GM18508 (cell line): ENCODE data around the gene ADGRD1.
"Not testable (repeated sequence)": the region's sequence is repeated elsewhere in the genome, so short reads cannot be mapped to it uniquely, and the experiment has no call there.

Experiments used
- ATAC-seq: cut with Tn5 transposase; IDR thresholded peaks from one replicate; pipeline ENCODE4 v1.9.1; 2021; ENCODE audit warnings: moderate number of reproducible peaks; ENCODE audit not compliant: insufficient read depth, unreplicated experiment

Gene ADGRD1

DNA sequence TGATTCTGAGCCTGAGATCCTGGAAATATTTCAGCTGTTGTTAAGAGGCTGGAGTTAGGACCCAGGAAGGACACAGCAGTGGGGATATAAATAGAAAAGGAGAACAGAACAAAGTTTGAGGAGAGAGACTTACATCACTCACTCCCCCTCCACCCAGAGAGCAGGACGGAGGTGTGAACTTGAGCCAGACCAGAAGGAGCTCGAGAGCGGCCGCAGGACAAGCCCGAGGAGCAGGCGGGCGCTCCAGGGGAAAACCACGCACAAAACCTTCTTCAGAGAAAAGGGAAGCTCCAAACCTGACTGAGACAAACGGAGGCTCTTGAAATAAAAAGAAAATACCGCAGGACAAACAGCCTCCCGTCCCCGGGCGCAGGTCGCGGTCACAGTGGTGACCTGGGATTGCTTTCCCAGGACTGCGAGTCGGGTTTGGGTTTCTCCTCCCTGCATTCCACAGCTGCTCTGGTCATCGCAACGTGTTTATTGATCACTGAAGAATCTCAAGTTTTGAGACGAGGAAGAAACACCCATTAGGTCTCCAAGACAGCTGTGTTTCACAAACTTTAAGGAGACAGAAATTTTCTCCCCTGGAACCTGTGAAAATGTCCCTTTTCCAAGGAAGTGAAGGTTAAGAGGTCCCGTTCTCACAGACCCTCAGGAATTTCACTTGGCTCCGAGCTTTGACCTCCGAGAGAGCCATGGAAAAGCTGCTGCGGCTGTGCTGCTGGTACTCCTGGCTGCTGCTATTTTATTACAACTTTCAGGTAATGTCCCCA is at the start of gene ADGRD1:
ADGRD1 (plus strand) TSS at position 137 of the 773 bp plus-strand sequence; CDS start at position 696, 559 bp downstream.
- ATAC-seq: no peak

DNA sequence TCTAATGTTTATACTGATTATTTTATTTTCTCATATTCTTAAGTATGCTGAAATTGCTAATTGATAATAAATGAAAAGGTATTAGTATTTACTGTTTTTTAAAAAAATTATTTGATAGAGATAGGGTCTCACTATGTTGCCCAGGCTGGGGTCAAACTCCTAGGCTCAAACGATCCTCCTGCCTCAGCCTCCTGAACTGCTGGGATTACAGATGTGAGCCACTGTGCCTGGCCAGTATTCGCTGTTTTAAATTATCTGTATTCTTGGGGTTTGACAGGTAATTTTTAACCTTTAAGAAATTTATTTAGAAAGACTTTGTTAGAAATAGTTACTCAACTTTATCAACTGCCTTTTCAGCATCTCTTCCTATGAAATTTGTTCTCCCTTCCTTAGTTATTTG is 49.6 kb upstream of the ADGRD1 start:
- no peak for ATAC-seq

DNA sequence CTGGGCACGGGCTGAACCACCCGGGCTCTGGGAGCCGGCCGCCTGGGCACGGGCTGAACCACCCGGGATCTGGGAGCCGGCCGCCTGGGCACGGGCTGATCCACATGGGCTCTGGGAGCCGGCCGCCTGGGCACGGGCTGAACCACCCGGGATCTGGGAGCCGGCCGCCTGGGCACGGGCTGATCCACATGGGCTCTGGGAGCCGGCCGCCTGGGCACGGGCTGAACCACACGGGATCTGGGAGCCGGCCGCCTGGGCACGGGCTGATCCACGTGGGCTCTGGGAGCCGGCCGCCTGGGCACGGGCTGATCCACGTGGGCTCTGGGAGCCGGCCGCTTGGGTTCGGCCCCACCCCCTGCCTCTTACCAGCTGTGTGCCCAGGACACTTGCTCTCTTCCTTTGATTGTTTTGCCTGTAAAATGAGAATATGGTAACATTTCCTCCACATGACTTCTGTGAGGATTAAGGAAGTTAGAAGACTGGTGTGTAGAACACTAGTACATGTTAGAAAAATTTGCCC is 48.7 kb upstream of the ADGRD1 start:
- not testable (repeated sequence) for ATAC-seq

DNA sequence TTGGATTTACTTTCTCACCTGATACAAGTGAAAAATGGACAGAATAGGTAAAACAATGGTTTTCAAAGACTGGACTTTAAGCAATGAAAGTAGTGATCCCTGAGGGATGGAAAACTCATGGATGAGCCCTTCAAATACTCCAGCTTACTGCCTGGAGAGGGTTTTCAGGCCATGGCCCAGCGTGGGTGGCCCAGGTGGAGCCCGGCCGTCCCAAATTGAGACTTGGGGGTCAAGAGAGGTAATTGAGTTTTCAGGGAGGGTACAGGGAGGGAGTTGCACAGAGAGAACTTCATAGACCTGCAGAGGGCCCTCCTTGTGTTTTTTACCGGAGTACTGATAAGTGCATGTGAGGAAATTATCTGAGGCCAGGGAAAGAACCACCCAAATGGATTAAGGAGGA is 44.6 kb upstream of the ADGRD1 start:
- ATAC-seq: no peak

DNA sequence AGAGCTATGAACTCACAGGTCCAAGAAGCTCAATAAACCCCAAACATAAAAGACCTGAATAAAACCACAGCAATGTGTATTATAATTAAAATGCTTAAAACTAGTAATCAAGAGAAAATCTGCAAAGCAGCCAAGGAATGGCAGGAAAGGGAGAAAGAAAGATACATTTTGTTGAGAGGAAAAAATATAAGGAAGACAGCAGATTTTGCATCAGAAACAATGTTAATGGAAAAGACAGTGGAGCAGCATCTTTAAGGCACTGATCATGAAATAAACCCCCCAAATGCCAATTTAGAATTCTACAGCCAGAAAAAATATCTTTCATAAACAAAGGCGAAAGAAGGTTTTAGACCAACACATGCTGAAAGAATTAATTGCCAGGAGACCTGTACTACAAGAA is 42.5 kb upstream of the ADGRD1 start:
- ATAC-seq: no peak

DNA sequence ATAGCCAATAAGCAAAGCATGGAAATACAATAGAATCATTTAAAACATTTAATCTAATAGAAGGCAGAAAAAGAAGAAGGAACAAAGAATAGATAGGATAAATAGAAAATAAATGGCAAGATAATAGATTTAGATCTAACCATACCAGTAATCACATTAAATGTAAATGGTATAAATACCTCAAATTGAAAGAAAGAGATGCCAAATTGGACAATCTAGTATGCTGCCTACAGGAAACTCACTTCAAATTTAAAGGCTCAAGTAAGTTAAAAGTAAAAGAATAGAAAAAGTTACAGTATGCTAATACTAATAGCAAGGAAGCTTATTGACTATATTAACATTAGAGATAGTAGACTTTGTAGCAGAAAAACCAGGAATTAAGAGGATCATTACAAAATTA is 41.8 kb upstream of the ADGRD1 start:
- no peak for ATAC-seq

DNA sequence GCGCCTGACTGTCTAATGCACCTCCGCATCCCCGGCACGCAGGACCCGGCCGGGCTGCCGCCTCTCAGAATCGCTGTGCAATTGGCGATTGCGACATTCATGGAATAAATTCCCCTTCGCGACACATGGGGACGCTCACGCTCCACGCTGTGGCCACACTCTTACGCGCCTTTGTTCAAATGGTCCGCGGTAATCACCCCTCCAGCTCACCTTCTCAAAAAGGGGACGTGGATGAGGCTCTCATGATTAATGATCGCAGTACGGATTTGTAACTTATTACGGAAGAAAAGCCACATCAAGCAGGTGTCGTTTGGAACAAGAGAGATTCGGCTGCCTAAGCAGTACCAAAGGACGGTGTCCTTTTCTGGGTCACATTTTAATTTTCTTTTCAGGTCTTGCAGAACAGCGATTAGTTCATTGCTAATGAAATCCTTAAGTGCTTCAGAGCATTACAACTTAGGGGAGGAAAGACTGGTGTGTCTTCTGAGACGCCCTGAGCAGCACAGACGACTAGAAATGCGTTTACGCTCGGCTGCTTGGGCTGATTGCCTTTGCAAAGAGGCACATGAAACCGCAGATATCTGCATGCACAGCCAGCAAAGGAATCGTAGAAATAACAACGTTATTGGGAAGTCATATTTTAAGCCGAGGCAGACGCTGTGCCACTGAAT is 37.3 kb upstream of the ADGRD1 start:
- no peak for ATAC-seq

DNA sequence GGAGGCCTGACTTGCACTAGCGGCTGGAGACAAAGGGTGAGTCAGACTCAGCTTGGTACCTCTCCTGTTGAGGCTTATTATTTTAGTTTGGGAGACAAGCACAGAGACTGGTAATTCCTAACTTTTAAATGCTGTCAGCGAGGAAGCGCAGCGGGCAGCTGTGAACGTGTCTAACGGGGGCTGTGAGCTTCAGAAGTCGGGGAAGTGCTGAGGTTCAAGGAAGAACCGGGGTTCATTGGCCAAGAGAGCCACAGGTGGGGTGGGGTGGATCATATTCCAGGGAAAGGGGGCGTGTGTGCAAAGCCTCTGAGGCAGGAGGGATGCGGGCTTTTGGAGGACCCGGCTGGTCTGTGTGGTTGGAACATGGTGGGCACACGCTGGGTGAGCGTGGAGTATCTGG is 36.1 kb upstream of the ADGRD1 start:
- no peak for ATAC-seq

DNA sequence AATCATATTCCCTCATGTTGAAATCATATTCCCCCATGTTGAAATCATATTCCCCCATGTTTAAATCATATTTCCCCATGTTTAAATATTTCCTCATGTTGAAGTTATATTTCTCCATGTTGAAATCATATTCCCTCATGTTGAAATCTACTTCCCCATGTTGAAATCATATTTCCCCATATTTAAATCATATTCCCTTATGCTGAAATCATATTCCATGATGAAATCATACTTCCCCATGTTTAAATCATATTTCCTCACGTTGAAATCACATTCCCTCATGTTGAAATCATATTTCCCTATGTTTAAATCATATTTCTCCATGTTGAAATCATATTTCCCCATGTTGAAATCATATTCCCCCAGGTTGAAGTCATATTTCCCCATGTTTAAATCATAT is 34.6 kb upstream of the ADGRD1 start:
- ATAC-seq: no peak

DNA sequence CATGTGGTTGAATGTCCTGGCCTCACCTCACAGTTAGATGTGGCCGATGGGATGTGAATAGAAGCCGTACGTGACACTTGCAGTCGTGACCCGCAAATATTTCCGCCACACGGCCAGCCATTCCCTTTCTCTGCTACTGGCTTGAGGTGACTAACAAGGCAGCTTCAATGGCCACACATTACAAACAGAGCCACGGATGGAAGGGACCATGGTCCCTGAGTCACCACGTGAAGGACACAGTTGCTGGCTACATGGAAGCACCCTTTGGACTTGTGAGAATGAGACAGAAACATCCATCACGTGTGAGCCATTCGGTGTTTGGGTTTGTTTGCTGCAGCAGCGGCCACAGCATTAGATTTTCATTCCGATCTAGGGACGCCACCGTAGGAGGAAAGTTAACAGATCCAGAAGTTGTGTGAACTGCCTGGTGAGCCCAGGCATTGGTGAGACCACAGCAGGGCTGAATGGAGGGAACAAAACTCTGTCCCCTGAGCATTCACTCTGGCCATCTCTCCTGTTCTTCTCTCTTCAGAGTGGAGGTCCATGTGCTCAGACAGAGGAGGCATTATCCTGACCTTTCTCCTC is 33.5 kb upstream of the ADGRD1 start:
- no peak for ATAC-seq

DNA sequence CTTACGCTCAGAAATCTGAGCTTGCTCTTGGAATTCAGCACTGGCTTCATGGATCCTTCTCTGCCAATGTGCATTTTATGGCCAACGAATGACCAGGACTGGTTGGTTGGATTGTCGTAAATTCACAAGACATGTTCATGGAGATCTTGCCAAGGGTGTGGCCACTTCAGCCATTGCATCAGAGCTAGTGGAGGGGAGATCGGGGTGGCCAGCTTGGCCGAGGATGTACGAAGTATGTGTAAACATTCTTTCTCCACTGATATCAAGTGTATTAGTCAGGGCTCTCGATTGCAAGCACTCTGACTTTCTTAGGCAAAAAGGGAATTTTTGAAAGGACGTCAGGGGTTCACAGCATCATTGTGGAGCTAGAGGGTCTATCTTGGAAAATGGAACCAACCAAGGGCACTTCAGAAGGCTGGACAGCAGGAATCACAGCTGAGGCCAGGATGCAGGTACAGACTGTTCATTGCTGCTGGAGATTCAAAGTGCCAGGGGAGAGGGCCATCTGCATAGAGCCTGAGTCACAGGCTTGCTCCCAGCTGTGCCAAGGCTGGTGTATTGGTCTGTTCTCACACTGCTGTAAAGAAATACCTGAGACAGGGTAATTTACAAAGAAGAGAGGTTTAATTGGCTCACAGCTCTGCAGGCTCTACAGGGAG is 32.9 kb upstream of the ADGRD1 start:
- no peak for ATAC-seq

DNA sequence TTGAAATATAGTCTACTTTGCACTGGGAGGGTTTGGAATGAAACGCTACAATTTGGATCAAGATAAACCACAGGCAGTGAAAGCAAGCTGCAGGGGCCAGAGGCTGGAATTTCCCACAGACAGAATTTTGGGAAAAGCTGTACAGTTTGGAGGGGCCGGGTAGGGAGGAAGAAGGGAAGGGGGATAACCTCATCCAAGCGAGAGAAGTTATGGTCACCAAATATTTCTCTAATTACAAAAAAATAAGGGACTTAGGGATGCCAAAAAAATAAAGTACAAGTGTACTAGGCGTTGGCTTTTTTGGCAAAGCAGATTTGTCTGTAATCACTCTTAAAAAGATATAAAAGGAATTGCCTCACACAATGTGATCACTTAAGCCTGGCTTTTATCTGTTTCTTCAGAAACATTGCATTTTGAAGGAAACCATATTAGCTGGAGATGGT is 31.2 kb upstream of the ADGRD1 start:
- ATAC-seq: no peak

DNA sequence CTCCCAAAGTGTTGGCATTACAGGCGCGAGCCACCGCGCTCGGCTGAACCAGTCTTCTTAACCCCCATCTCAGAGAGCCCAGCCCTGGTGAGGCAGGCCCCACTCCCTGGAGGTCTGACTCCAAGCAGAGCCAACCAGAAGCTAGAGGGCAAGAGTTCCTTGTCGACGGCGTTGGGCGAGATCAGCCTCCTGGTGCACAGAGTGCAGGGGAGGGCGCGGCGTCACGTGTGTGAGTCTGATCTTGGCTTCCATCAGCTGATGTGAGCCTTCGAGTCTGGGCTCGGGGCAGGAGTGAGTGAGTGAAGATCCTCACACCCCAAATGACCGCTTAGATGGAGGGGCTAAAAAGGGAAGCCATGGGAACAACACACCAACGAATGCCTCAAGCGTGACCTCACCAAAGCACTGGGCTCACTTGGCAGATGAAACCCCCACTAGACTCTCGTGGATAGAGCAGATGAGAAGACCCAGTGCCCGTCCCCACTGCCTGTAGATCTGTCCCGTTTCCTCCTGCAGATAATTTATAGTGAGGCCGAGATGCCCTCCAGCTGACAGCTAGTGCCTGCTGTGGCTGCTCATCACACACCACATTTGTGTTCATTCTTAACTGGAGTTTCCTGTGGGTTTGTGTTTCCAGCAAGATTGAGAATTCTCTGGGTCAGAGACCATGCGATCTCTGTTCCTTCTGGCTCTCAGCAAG is 28.6 kb upstream of the ADGRD1 start:
- ATAC-seq: no peak

DNA sequence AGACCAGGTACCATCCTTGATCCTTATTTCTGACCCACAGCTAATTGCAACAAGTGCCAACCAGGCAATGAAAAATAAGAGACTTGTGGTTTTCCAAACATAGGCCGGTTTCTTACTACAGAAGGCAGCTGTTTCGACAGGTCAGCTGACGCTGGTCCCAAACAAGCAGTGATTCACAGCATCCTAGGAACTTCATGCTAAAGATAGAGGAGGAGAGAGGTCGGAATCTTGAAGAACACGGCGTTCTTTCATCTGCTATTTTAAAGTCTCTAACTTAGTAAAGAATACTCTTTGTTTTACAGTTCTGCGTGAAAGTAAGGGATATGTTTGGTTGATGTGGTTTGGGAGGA is 28.1 kb upstream of the ADGRD1 start:
- ATAC-seq: no peak

DNA sequence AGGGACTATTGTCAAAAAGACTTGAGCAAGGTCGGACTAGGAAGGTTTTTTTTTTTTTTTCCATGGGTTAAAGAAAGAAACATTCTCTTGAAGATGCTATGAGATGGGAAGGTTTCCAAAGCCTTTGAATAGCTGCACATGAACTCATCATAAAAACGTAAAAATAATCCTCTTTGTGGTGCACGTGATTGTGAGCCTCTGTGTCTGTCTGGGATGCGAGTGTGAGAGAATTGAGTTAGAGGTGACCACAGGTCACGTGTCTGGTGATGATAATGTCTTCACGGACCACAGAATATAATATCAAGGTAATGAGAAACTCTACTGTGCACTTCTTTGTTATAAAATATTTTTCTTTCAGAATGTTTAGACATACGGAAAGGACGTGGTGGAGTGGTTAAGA is 24.3 kb upstream of the ADGRD1 start:
- ATAC-seq: no peak

DNA sequence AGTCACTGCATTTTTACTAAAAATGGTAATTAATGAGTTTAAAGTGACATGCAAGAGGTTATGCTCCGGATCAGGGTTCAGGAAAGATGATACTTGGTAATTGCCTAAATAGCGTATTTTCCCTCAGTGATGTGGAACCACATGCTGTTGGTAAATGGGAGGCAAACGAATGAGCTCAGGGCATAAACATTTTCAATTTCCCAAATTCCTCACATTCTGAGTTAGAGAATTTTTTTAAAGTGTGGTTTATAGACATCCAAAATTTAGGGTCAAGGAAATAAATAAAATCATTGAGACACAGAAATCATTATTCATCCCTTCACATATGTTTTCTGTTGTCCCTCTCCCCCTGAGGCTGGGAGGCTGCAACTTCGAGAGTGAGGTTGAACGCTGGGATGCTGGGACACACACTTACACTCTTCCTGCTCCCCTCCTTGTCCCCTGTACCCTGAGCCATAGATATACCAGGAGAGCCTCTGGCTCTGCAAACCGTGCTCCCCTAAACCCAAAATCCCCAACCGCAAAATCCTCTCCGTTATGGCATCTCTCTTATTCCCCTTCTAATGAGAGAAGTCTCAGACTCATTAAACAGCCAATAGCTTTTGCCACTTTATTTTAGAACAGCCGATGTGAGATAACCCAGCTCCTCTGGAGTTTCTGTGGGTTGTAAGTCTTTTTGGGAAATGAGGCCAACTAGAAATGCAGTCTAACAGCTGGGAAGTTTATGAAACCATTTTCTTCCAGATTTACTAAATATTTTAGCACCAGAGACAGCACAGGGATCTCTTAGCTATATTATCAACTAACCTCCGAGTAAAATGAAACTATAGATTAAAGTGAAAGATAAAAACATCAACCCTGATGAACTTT is 21.4 kb upstream of the ADGRD1 start:
- no peak for ATAC-seq

DNA sequence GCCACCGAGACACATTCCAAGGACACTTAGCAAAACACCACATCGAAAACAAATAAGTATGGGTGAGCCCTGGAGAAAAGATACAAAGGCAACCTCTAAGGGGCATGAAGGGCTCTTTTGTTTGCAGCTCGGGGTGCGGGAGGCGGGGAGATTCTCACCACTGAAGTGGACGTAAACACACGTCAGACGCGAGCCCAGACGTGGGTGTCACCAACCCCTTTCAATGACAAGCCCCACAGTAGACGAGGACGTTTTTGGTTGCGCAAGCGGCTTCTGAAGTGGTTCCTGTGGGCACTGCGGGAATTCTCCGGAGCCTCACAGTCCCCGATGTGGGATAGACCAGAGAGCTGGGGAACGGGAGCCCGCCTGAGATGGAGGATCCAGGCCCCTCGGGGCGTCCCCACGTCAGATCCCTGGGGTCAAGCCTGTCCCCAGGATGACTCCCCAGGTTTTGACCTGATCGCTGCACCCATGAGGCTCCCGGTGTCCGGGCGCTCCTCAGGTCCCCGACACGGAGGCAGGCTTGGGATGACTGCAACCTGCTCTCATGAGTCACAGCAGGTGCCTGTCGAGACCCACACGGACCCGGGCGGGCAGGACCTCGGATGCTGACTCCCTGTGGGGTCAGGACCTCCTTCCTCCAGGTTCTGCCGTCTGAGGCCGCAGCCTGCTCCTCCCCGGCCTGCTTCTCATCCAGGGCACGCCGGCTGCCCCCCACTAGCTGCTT is 20.3 kb upstream of the ADGRD1 start:
- no peak for ATAC-seq

DNA sequence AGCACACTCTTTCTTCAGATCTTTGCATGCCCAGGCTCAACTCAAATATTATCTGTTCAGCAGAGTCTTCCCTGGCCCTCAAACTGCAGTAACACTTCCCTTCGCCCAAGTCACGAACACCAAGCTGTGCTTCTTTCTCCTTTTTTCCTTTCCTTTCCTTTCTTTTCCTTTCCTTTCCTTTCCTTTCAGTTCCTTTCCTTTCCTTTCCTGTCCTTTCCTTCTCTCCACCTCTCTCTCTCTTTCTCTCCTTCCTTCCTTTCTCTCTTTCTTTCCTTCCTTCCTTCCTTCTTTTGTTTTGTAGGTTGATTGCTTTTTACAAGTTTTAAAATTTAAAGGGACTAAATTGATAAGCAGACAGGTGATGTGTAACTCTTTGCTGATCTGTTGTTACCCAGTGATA is 19.0 kb upstream of the ADGRD1 start:
- no peak for ATAC-seq

DNA sequence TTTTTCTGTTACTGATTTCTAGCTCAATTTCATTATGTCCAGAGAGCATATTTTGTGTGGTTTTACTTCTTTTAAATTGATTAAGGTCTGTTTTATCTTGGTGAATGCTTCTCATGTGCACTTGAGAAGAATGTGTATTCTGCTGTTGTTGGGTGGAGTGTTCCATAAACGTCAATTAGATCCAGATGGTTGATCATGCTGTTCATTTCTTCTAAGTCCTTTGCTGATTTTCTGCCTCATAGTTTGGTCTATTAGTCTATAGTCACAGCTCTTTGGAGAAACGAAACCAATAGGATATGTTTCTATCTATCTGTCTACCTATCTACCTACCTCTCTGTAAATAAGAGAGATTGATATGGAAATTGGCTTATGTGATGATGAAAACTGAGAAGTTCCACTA is 17.1 kb upstream of the ADGRD1 start:
- no peak for ATAC-seq
